Natural killer cell (primary cell): Measurements from ENCODE around the gene PRDM16. TPM values are rescaled to one million over a fixed set of nuclear protein-coding genes. Genes with fewer than 3 reads are reported as not detected.

Source experiments
- ATAC-seq, 3 donors: fragments of 150-1000 bp in 2 of 3; fragments of 200-7000 bp in 1 of 3; cut with Tn5 transposase; 1 replicate in 1 of 3; 2 replicates in 2 of 3; pipeline ENCODE4 v1.10.0; 2021; ENCODE audit warnings: mild to moderate bottlenecking in 2 of 3, moderate library complexity in 2 of 3
- DNase-seq, 2 donors: peaks; one replicate each; pipeline versions ENCODE4 v3.0.0 to v3.0.0-alpha.2; 2013 to 2021; ENCODE audit warnings: mixed read lengths in 1 of 2
- H3K27ac ChIP-seq: one replicate; pipeline ENCODE4 v1.5.1; 2013; ENCODE audit warnings: mild to moderate bottlenecking, low read length
- H3K27me3 ChIP-seq: one replicate; pipeline ENCODE4 v1.6.1; 2013; ENCODE audit warnings: low read length; ENCODE audit not compliant: control insufficient read depth, insufficient read depth
- H3K36me3 ChIP-seq: one replicate; pipeline ENCODE4 v1.6.1; 2013; ENCODE audit warnings: low read length; ENCODE audit not compliant: control insufficient read depth, insufficient read depth
- H3K4me1 ChIP-seq: one replicate; pipeline ENCODE4 v1.6.1; 2013; ENCODE audit warnings: low read length; ENCODE audit not compliant: control insufficient read depth, insufficient read depth
- H3K4me3 ChIP-seq: one replicate; pipeline ENCODE4 v1.5.1; 2013; ENCODE audit warnings: low read length
- H3K9me3 ChIP-seq: one replicate; pipeline ENCODE4 v1.6.1; 2013; ENCODE audit warnings: low read length; ENCODE audit not compliant: control insufficient read depth, insufficient read depth
- H3K27ac Mint-ChIP-seq, 2 donors: one replicate each; pipeline ENCODE4 v1.8.0; 2022; ENCODE audit warnings: mild to moderate bottlenecking in 2 of 2, mixed read lengths in 2 of 2, moderate library complexity in 1 of 2
- H3K27me3 Mint-ChIP-seq, 2 donors: one replicate each; pipeline ENCODE4 v1.8.0; 2022; ENCODE audit warnings: low read depth in 2 of 2, mixed read lengths in 2 of 2
- H3K36me3 Mint-ChIP-seq: one replicate; pipeline ENCODE4 v1.8.0; 2022; ENCODE audit warnings: mixed read lengths
- H3K4me1 Mint-ChIP-seq, 2 donors: one replicate each; pipeline ENCODE4 v1.8.0; 2022; ENCODE audit warnings: mixed read lengths in 2 of 2
- H3K4me3 Mint-ChIP-seq: one replicate; pipeline ENCODE4 v1.8.0; 2022; ENCODE audit warnings: mild to moderate bottlenecking, moderate library complexity, mixed read lengths
- H3K9me3 Mint-ChIP-seq, 2 donors: one replicate each; pipeline ENCODE4 v1.8.0; 2022; ENCODE audit warnings: mixed read lengths in 2 of 2
- CTCF ChIP-seq: fragments of 200-600 bp; IDR thresholded peaks from one replicate; pipeline ENCODE4 v1.8.0; 2022; ENCODE audit warnings: antibody characterized with exemption
- WGBS: methylation state at CpG from one replicate; pipeline ENCODE4 v1.1.7; 2013; ENCODE audit warnings: missing lambda C conversion rate; ENCODE audit not compliant: insufficient coverage; 5-methylcytosine and 5-hydroxymethylcytosine counted together
- intact Hi-C: fragments of 100-400 bp; cut with micrococcal nuclease; formaldehyde crosslinking; loops from one replicate; pipeline ENCODE4 v1.14.2; 2022
- total RNA-seq, 4 donors: library from RNA; stranded (reverse); fragments of 120-200 nt in 1 of 4; gene quantifications; one replicate each; pipeline versions ENCODE4 v1.2.3 to v1.2.4, GENCODE V29; 2013 to 2022

Gene PRDM16
- total RNA-seq, 3 donors from 2014 or later (not counting 1 experiment from before 2014, with no cell fraction given): 0.25 to 0.64 TPM; not detected in 1

- WGBS: 92% methylated on average over 13 of the region's 13 CpGs
- no peak overlapping the region for H3K27ac ChIP-seq
Measured at GRCh38 chr1:3245768-3246167, 176.8 kb downstream of the PRDM16 start.

GRCh38 chr1:3246251-3246650 lies 177.2 kb downstream of the PRDM16 start:
- Mint-ChIP-seq H3K4me3 (no peak overlapping the region), H3K27me3 (peaks cover 5 to 7% of the 10 kb centered on the region in 2 donors), H3K9me3 (no peaks in the 10 kb centered on the region), H3K36me3 (no peaks in the 10 kb centered on the region), H3K27ac (no peak overlapping the region), H3K4me1 (no peaks in the 10 kb centered on the region)
- TF ChIP-seq CTCF: no peak
- DNase-seq: no peak
- Histone ChIP-seq H3K4me1 (no peaks in the 10 kb centered on the region), H3K4me3 (no peak overlapping the region), H3K9me3 (no peaks in the 10 kb centered on the region), H3K27ac (no peak overlapping the region), H3K27me3 (peaks cover 2% of the 10 kb centered on the region), H3K36me3 (no peaks in the 10 kb centered on the region)
- intact Hi-C loops: no loop called here
- 95% methylated on average over 16 of the region's 16 CpGs for WGBS
- no peak for ATAC-seq

More at GRCh38 chr1:3245768-3246167, 176.8 kb downstream of the PRDM16 start:
- TF ChIP-seq CTCF: no peak
- H3K4me1 ChIP-seq: no peaks in the 10 kb centered on the region
- no peaks in the 10 kb centered on the region for H3K4me1 Mint-ChIP-seq
- H3K4me3 Mint-ChIP-seq: no peak overlapping the region
- intact Hi-C loops: no loop called here
- H3K36me3 ChIP-seq: no peaks in the 10 kb centered on the region
- no peak for DNase-seq
- H3K27me3 Mint-ChIP-seq: peaks cover 5 to 7% of the 10 kb centered on the region in 2 donors
- no peak overlapping the region for H3K4me3 ChIP-seq
- H3K27me3 ChIP-seq: peaks cover 2% of the 10 kb centered on the region
- H3K27ac Mint-ChIP-seq: no peak overlapping the region
- no peak for ATAC-seq
- H3K36me3 Mint-ChIP-seq: no peaks in the 10 kb centered on the region
- no peaks in the 10 kb centered on the region for H3K9me3 ChIP-seq
- H3K9me3 Mint-ChIP-seq: no peaks in the 10 kb centered on the region

- Mint-ChIP-seq H3K9me3 (no peaks in the 10 kb centered on the region), H3K36me3 (no peaks in the 10 kb centered on the region), H3K27ac (no peak overlapping the region), H3K27me3 (peaks cover 5 to 10% of the 10 kb centered on the region in 2 donors), H3K4me3 (no peak overlapping the region), H3K4me1 (no peaks in the 10 kb centered on the region)
- Histone ChIP-seq H3K27me3 (peaks cover 2% of the 10 kb centered on the region), H3K4me3 (no peak overlapping the region), H3K27ac (no peak overlapping the region), H3K4me1 (no peaks in the 10 kb centered on the region), H3K9me3 (no peaks in the 10 kb centered on the region), H3K36me3 (no peaks in the 10 kb centered on the region)
- TF ChIP-seq CTCF: no peak
- intact Hi-C loops: no loop called here
- no peak for DNase-seq
- ATAC-seq: no peak
- WGBS: 14% methylated on average over 55 of the region's 55 CpGs
Measured at GRCh38 chr1:3247521-3248121, 178.6 kb downstream of the PRDM16 start.
